ENCODE measurements around the gene TNFRSF13B.
"Not testable (repeated sequence)": the region's sequence is repeated elsewhere in the genome, so short reads cannot be mapped to it uniquely, and the experiment has no call there.

TNFRSF13B gene

DNA sequence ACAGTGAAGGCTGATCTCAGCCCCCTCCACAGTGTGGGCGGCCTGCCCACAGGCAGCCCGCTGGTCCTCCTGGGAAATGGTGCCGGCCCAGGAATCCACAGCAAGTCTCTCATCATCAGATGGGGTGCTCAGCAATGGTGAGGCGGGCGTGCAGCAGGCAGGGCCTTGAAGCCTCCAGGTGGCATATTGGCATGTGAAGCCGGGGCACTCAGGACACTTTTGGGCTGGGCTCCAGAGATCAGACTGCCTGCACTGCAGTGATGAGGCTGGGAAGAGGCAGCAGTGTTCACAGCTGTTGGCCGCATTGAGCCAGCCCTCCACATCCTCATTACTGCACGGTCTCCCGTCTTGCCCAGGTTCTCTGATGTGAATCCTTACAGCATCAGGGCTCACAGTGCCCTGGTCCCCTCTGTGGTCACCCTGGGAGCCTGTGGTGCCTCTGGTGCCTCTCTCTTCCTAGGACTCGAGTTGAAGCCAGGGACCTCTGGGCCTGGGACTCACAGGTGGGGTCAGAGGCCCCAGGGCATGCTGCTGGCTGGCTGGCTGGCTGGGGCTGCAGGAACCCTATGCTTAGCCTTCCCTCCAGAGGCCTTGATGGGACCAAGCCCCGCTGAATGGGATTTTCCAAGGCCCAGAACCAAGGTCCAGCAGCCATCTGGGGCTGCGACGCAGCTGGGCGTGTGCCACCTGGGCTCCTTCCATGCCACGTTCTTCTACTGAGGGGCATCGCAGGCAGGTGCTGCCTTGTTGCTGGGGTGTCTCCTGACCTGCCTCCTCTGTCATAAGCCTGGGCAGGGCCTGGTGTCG, 48.6 kb downstream of the TNFRSF13B start:
- no peak for DNase-seq

DNA sequence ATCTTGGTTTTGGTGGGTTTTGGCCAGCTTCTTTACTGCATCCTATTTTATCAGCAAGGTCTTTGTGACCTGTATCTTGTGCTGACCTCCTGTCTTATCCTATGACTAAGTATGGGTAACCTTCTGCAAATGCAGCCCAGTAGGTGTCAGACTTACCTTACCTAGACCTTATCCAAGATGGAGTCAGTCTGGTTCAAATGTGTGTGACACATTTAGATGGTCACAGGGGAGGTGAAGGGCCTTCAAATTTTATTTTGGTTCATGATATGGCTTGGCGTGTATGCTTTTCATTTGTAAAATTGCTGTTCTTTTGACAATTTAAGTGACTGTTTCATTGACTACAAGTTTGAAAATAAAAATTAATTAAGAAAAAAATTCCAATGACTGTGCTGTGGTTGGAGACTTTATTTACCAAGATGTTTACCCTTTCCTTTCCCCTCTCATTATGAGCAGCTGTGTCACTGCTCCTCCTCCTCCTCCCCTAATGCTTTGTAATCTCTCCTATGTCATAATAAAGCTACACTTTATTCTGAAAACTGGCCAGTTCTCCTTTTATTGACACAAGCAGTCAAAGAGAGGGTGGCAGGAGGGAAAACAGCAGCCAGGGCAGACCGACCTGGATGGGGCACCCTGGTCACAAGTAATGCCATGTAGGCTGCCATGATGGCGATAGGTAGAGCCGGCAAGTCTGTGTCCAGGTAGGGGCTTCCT, 49.4 kb downstream of the TNFRSF13B start:
- peak; percentile 2 for DNase-seq

DNA sequence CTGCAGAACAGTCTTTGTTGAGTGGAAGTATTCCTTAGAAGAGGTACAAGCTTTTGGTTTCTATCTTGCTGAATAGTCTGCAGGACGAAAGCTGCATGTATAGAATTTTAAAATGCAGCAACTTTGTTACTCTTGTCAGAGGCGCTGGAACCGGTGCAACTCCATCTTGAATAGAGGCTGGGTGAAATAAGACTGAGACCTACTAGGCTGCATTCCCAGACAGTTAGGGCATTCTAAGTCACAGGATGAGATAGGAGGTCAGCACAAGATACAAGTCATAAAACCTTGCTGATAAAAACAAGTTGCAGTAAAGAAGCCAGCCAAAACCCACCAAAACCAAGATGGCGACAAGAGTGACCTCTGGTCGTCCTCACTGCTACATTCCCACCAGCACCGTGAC, 50.5 kb downstream of the TNFRSF13B start:
- DNase-seq: not testable (repeated sequence)

DNA sequence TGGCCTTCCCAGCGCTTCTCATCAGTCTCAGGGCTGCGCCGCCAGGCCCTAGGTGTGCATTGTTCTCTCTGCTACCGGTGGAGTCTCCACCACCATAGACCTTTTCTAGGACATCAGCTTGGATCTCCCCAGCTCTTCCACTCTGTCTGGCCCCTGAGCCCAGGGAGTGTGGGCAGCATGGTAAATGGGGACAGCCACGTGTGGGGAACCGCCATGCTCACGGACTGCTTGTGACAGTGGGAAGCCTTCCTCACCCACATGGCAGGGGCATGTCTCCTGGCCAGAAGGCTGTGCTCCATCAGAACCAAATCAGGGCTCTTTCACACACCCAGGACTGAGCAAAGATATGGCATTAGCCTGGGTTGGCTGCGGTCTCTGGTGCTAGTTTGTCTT, 51.3 kb downstream of the TNFRSF13B start:
- no peak for DNase-seq

DNA sequence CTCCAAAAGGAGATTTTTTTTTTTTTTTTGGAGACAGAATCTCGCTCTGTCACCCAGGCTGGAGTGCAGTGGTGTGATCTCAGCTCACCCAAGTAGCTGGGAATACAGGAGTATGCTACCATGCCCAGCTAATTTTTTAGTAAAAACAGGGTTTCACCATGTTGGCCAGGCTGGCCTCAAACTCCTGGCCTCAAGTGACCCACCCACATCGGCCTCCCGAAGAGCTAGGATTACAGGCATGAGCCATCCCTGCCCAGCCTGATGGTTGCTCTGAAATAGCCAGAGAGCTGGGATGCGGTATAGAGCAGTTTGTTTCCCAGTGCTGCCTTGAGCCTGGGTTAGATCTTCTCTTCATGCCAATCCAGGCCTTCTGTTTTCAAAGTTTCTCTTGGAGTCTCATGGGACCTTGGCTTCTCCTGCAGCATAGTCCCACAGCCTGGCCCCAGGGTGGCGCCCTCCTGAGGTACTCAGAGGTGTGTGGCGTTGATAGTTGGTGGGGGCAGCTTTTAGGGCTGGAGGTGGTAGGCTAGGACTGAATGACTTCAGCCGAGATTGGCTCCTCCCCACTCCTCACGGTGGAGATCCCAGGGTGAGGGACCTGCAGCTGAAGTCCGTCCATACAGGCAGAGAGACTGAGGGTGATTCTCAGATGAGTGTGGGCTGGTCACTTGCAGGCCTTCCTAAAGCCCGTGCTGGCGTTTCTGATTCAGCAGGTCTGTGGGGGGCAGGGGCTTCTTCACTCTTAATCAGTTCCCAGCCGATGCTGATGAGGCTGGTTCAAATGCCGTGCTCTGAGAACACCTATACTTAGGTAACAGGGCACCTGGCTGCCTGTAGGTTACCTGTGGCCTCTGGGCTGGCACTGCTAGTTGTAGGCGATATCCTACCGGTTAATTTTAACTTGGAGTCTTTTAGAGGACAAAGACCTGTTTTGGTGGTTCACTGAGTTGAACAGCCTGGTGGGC, 52.0 kb downstream of the TNFRSF13B start:
- DNase-seq: no peak

DNA sequence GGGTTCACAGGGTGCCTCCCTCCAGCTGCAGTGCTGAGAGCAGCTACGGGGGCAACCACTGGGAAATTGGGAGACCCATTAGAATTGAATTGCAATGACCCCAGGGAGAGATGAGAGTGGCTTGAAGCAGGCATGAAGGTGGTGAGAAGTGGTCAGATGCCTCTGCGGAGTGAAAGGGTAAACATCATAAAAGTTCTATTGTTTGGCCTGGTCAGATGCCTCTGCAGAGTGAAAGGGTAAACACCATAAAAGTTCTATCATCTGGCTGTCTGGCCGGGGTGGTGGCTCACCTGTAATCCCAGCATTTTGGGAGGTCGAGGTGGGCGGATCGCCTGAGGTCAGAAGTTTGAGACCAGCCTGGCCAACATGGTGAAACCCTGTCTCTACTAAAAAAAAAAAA, 53.5 kb downstream of the TNFRSF13B start:
- no peak for DNase-seq

DNA sequence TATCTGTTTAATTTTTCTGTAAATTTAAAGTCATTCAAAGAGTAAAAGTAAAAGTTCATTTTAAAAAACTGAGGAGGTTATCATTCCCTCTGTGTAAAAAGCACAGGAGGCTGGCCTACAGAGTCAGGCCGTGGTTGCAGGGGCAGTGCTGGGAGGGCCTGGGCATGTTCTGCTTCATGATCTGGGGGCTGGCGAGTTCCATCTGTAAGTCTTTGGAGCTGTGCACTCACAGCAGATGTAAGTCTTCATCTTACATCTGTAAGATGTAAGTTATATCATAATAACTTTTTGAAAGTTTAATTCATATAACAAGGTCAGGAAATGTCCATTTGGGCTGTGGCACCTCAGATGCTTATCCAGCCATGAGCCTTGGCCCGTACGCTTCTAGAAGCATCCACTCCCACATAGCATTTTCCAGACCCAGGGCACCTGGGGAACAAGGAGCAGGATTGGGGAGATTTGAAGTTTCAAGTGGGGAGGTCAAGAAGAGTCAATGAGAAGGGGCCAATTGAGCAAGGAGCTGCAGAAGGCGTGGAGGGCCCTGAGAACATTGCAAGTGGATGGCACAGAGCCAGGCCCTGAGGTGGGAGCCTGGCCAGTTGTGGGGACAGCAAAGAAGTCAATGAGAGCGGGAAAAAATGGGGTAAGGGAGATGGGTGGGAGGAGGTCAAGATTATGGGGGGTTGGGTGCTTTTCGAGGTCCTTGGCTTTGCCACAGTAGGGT, 54.1 kb downstream of the TNFRSF13B start:
- no peak for DNase-seq

DNA sequence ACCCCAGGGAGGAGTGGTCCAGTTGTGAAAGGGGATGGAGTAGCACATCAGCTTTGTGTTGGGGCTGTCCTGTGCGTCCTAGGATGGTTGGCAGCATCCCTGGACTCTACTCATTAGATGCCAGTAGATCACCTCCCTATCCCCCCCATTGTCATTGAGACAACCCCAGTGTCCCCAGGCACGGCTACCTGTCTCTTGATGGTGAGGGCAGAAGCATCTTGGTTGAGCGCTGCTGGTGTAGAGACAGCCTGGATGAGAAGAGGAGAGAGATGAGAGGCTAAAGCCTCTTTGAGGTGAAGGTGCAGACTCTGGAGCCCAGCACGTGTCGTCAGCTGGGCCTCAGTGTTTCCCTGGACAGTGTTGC, 55.4 kb downstream of the TNFRSF13B start:
- DNase-seq: no peak

DNA sequence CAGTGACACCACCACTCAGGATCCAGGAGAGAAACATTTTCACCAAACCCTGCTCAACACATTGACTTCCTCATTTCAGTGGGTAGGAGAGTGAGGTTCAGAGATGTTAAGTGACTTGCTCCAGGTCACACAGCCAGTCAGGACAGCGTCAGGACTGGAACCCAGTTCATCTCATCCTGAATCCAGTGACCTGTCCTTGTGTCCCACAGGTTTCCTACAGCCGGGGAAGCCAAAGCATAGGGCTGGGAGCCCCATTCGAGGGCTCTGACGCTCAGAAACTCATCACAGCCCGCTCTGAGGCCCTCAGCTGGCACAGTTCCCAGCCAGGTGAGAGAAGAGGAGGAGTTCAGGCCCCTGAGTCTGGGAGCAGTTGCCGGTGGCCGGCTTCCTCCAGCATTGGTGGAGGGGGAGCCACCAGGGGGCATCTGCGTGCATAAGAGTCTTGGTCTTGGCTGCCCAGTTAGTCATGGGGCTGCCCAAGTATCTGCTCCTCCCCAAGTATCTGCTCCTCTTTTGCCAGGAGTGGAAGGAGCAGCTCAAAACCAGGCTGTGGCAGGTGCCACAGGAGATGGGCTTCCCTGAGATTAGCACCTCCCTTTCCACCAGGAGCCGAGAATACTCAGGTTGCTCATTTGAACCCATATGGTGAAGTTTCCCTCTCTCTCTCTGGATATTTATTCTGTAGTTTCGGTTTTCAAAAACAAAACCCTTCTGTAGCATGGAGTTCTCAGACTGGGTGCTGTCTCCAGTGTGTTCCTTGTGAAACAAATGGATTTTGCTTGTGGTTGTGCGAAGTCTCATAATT, 56.0 kb downstream of the TNFRSF13B start:
- DNase-seq: no peak

DNA sequence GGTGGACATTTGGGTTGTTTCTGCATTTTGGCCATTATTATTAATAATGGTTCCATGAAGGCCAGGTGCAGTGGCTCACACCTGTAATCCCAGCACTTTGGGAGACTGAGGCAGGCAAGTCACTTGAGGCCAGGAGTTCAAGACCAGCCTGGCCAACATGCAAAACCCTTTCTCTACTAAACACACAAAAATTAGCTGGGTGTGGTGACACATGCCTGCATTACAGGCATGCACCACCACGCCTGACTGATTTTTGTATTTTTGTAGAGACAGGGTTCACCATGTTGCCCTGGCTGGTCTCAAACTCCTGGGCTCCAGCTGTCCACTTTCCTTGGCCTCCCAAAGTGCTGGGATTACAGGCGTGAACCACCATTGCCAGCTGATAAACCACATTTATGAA, 58.5 kb downstream of the TNFRSF13B start:
- no peak for DNase-seq

DNA sequence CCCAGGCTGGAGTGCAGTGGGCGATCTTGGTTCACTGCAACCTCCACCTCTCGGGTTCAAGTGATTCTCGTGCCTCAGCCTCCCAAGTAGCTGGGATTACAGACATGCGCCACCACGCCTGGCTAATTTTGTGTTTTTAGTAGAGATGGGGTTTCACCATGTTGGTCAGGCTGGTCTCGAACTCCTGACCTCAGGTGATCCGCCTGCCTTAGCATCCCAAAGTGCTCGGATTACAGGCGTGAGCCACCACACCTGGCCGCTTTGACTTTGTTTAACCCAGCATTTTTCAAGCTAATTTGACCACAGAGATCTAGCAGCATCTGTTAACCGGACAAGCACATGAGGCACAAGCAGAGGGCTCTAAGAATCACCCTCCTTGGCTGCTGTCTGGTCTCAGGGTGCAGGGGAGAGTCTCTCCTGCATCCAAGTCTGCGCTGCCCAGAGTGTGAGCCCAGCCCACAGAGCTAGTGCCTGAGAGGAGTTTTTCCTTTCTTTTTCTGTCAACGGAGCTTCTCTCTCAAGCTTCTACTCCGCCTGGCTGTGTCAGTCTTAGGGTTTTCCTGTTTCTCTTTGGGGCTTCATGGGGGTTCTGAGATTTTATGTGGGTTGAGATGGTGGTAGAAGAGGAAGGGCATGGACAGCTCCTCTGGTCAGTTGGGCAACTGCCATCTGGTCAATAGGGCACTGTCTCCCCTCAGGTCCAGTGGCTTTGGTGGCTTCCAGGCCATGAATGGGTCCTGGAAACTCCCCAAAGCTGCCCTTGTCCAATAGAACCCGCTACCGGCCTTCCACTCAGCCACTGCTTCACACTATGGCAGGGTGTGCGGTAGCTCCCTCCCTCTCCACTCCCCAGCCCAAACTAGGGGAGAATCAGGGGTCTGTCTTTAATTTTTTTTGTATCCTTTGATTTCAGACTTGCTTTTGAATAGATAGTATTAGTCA, 59.6 kb downstream of the TNFRSF13B start:
- DNase-seq: no peak

DNA sequence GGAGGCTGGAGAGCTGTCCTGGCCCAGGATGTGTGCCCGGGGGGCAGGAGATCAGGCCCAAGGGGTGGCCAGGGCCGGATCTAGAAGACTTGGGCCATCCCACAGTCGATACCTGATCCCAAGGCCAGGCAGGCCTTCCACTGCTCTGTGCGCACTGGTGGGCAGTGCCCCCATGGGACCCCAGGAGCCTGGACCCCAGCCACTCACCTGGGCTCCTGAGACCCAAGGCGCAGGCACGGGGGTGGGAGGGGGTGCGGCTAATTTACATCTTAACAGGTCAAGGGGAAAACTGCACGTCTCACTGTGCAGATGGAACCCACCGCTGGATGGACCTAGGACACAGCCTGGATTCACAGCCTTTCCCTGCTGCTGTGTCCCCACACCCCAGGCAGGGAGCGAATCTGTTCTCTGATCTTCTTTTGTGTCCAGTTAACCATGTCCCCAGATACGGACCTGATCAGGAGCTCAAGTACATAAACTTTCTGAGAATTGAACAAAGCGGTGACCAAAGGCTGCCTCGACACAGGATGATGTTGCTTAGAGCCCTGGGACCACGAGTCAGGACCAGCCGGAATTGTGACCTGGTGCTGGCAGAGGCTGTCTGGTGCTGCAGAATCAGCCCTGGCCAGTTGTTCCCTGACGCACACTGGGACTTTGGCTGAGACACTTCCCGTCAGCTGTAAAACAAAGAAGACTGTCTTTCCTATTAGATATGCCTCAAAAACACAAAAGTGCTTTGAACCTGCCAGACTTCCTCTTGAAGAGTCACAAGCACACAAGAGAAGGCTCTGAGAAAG, 60.6 kb downstream of the TNFRSF13B start:
- DNase-seq: no peak

DNA sequence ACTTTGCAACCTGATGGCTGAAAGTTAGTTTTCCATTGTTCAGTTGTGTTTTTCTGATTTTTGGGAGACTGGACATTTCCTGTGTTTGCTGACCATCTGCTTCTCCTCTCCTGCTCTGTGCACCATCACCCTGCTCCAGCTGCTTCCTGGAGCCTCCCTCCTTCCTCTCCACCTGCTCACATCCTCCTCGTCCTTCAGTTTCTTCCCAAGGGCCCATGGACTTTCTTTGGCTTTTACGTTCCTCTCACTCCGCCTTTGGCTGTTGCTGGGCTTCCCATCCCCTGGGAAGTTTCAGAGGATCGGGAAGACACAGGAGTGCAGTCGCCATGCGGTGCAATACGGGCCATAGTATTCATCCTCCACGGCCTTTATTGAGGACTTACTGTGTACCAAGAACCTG, 61.6 kb downstream of the TNFRSF13B start:
- DNase-seq: no peak

DNA sequence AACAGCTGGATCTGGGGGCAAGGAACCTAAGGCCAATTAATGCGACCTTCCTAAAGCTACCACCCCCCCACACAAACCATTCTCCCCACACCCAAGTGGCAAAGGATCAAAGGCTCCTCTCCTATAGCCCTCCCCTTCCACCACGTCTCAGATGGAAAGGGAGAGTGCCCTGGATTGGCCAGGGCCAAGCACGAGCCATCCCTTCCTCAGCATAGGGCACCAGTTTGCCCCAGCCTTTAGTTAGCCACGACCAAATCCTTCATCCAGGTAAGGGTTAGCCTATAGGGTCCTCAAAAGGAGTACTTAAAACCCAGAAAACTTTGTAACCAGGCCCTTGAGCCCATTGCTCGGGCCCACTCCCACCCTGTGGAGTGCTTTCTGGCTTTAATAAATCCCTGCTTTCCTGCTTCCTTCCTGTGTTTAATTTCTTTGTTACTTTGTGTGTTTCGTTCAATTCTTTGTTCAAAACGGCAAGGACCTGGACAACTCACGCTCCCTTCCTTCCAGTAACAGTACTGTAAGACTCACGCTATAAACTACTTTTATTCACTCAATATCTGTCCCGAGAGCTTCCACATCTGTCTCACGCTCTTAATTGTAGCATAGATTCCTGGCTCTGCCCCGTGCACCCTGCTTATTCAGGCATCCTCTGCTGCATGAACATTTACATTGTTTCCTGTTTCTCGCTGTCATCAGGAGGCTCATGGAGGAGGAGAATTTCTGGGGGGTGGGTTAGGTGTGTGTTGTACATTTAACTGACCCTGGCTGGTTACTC, 62.3 kb downstream of the TNFRSF13B start:
- no peak for DNase-seq

DNA sequence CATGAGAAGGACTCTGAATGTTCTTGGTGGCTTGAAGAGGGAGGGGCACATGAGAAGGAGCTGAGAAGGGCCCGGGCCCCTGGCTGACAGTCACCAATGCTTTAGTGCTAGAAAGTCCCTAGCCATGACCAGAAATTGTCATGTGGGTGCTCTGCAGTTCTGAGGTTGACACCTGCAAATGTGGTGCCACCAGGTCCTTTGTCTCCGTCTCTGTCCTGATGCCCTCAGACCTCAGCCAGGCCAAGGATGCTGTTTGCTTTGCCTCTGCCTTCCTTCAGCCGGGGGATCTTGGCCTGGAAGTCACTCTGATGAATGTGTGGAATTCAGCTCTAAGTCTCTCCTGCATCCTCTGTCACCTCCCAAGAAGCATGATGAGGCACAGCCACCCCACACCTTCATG, 63.6 kb downstream of the TNFRSF13B start:
- no peak for DNase-seq

DNA sequence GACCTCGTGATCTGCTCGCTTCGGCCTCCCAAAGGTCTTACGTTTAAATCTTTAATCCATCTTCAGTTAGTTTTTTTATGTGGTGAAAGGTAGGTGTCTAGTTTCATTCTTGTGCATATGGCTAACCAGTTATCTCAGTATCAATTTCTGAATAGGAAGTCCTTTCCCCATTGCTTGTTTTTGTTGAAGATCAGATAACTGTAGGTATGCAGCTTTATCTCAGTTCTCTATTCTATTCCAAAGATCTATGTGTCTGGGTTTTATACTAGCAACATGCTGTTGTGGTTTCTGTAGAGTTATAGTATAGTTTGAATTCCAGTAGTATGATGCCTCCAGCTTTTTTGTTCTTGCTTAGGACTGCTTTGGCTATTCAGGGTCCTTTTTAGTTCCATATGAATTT, 65.2 kb downstream of the TNFRSF13B start:
- no peak for DNase-seq

DNA sequence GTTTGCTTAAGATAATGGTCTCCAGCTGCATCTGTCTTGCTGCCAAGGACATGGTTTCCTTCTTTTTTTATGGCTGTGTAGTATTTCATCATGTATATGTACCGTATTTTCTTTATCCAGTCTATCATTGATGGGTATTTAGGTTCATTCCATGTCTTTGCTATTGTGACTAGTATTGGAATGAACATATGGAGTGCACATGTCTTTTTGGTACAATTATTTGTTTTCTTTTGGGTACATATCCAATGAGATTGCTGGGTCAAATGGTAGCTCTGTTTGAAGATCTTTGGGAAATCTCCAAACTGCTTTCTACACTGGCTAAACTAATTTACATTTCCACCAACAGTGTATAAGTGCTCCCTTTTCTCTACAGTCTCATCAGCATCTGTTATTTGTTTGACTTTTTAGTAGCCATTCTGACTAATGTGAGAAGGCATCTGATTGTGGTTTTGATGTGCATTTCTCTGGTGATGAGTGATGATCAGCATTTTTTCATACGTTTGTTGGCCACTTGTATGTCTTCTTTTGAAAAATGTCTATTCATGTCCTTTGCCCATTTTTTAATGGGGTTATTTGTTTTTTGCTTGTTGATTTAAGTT, 66.2 kb downstream of the TNFRSF13B start:
- no peak for DNase-seq

DNA sequence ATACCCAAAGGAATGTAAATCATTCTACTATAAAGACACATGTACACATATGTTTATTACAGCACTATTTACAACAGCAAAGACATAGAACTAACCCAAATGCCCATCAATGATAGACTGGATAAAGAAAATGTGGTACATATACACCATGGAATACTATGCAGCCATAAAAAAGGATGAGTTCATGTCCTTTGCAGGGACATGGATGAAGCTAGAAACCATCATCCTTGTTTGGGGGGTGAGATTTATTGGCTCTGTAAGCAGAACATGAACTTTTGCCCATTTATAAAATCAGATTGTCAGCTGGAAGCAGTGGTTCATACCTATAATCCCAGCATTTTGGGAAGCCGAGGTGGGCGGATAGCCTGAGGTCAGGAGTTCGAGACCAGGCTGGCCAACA, 68.8 kb downstream of the TNFRSF13B start:
- DNase-seq: not testable (repeated sequence)

All from activated naive CD4-positive, alpha-beta T cell treated with anti-CD3 and anti-CD28 coated beads, Interleukin-2, amount 50 U/mL, for 16 hours (primary cell).